ENCODE measurements around the gene MAPKAPK5. TPM values are rescaled to one million over a fixed set of nuclear protein-coding genes. Genes with fewer than 3 reads are reported as not detected.

MAPKAPK5 gene
- total and polyA plus RNA-seq, 2 donors (not counting 3 experiments of a cell fraction or from before 2014, with no cell fraction given) = 22.8 to 47.1 TPM

DNA sequence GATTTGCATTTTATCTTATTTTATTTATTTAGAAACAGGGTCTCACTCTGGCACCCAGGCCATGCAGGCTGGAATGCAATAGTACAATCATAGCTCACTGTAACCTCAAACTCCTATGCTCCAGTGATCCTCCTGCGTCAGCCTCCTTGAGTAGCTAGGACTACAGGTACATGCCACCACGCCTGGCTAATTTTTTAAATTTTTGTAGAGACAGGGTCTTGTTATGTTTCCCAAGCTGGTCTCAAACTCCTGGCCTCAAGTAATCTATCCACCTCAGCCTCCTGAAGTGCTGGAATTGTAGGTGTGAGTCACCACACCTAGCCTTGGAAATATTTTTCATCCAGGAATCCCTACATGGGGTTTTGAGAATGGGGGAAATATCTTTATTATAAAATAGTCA is 84.6 kb downstream of the MAPKAPK5 start:
- dilution Hi-C loops (cut with MboI; ENCODE audit: extremely low pct_ligation_motif_present, low sequenced_read_pairs) (no loop called here), intact Hi-C loops (cut with micrococcal nuclease) (no loop called here)
- DNase-seq (ENCODE audit: low read depth, low spot score) (no peak), FAIRE-seq (no peak)
- Histone ChIP-seq H3K27ac (ENCODE audit: insufficient read depth, low read depth, low read length) (no peak overlapping the region), H3K9ac (replicated peaks; ENCODE audit: extremely low read depth, insufficient read depth, low read length) (no peak overlapping the region), H4K20me1 (replicated peaks; ENCODE audit: control insufficient read depth, extremely low read depth, insufficient read depth, low read length) (no peaks in the 10 kb centered on the region), H3K9me1 (replicated peaks; ENCODE audit: control insufficient read depth, extremely low read depth, insufficient read depth, low read length) (no peaks in the 10 kb centered on the region), H2AFZ (ENCODE audit: low read depth, low read length) (no peak overlapping the region), H3K79me2 (ENCODE audit: control insufficient read depth, insufficient read depth, low read length) (no peaks in the 10 kb centered on the region), H3K9me3 (replicated peaks; ENCODE audit: control insufficient read depth, insufficient read depth, low read length) (no peaks in the 10 kb centered on the region), H3K4me1 (ENCODE audit: control insufficient read depth, extremely low read depth, insufficient read depth, low read length) (peaks cover 17% of the 10 kb centered on the region), H3K4me3 (replicated peaks in 1 of 3; ENCODE audit: insufficient read depth in 1 of 3, low read depth in 1 of 3, low read length in 3 of 3) (no peak overlapping the region), H3K27me3 (ENCODE audit: control insufficient read depth in 2 of 2, insufficient read depth in 2 of 2, low read length in 2 of 2) (no peaks in the 10 kb centered on the region), H3K4me2 (ENCODE audit: insufficient read depth, low read length) (no peak overlapping the region), H3K36me3 (ENCODE audit: control insufficient read depth in 2 of 2, extremely low read depth in 1 of 2, insufficient read depth in 2 of 2, low read length in 2 of 2) (no peaks in the 10 kb centered on the region)
- CTCF ChIA-PET = interaction anchor here (1.0 to 1.5 kb wide), 2 partner anchors 13 to 23 kb away, joined by 3 read pairs; no protein-coding TSS in a partner anchor
- no peak for TF ChIP-seq GATA2 (IDR thresholded peaks at IDR 0.05; ENCODE audit: insufficient read depth, insufficient read length, low read depth, low read length)
- TF ChIP-seq EZH2 (IDR thresholded peaks at IDR 0.05; ENCODE audit: borderline replicate concordance, low read depth, low read length, severe bottlenecking) = no peak
- TF ChIP-seq, protein P1, sequence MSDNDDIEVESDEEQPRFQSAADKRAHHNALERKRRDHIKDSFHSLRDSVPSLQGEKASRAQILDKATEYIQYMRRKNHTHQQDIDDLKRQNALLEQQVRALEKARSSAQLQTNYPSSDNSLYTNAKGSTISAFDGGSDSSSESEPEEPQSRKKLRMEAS (IDR thresholded peaks at IDR 0.05; ENCODE audit: insufficient read depth, insufficient read length) = no peak
- TF ChIP-seq JUN (IDR thresholded peaks at IDR 0.05; ENCODE audit: borderline replicate concordance, insufficient read depth, insufficient read length, low read depth) = no peak
- no peak for TF ChIP-seq FOS (IDR thresholded peaks at IDR 0.05; ENCODE audit: borderline replicate concordance, insufficient read depth, low read length)
- no peak for TF ChIP-seq POLR2AphosphoS5 (IDR thresholded peaks at IDR 0.05; ENCODE audit: insufficient read depth, low read depth, low read length)
- TF ChIP-seq POLR2A (IDR thresholded peaks at IDR 0.05; ENCODE audit: low read depth, low read length) = no peak
- TF ChIP-seq MYC (IDR thresholded peaks at IDR 0.05; ENCODE audit: low read depth, low read length) = no peak
- TF ChIP-seq, protein P2, sequence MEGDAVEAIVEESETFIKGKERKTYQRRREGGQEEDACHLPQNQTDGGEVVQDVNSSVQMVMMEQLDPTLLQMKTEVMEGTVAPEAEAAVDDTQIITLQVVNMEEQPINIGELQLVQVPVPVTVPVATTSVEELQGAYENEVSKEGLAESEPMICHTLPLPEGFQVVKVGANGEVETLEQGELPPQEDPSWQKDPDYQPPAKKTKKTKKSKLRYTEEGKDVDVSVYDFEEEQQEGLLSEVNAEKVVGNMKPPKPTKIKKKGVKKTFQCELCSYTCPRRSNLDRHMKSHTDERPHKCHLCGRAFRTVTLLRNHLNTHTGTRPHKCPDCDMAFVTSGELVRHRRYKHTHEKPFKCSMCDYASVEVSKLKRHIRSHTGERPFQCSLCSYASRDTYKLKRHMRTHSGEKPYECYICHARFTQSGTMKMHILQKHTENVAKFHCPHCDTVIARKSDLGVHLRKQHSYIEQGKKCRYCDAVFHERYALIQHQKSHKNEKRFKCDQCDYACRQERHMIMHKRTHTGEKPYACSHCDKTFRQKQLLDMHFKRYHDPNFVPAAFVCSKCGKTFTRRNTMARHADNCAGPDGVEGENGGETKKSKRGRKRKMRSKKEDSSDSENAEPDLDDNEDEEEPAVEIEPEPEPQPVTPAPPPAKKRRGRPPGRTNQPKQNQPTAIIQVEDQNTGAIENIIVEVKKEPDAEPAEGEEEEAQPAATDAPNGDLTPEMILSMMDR (IDR thresholded peaks at IDR 0.05; ENCODE audit: extremely low read depth in 1 of 2, insufficient read depth in 1 of 2, low read depth in 1 of 2, low read length in 2 of 2) = no peak
- POLR2A ChIA-PET = no interaction called here
- BruUV-seq (replicated peaks) = no TSS peak

Data from endothelial cell of umbilical vein (primary cell).